Uterus (tissue), 4 donors: ENCODE data around the gene TLR8. TPM values are rescaled to one million over a fixed set of nuclear protein-coding genes. Genes with fewer than 3 reads are reported as not detected.

Experiments
- DNase-seq, 2 donors: peaks; one replicate each; pipeline ENCODE4 v3.0.0-alpha.2; 2019 to 2020
- H3K27ac ChIP-seq, 2 donors: fragments of 200-600 bp; sonication (generic); 1 replicate in 1 of 2; 2 replicates in 1 of 2; pipeline ENCODE4 v1.5.1; 2016 to 2018
- H3K27me3 ChIP-seq, 2 donors: fragments of 200-600 bp; sonication (generic); one replicate each; pipeline ENCODE4 v1.5.1; 2018 to 2019; ENCODE audit warnings: control low read depth in 1 of 2
- H3K36me3 ChIP-seq, 2 donors: fragments of 200-600 bp; sonication (generic); one replicate each; pipeline ENCODE4 v1.5.1; 2019; ENCODE audit warnings: control low read depth in 1 of 2
- H3K4me1 ChIP-seq, 2 donors: fragments of 200-600 bp; sonication (generic); one replicate each; pipeline ENCODE4 v1.5.1; 2018 to 2019; ENCODE audit warnings: control low read depth in 1 of 2
- H3K4me3 ChIP-seq, 2 donors: fragments of 200-600 bp; sonication (generic); 1 replicate in 1 of 2; 2 replicates in 1 of 2; pipeline ENCODE4 v1.5.1; 2018 to 2019; ENCODE audit warnings: mild to moderate bottlenecking in 1 of 2
- H3K9me3 ChIP-seq, 2 donors: fragments of 200-600 bp; sonication (generic); one replicate each; pipeline ENCODE4 v1.5.1; 2019; ENCODE audit warnings: control low read depth in 1 of 2
- POLR2A ChIP-seq, 2 donors: fragments of 450-650 bp; IDR thresholded peaks; one replicate each; pipeline ENCODE4 v1.6.1; 2016; ENCODE audit warnings: antibody characterized with exemption in 2 of 2, mild to moderate bottlenecking in 1 of 2, moderate library complexity in 1 of 2
- intact Hi-C: fragments of 100-400 bp; cut with DNase I; formaldehyde crosslinking; loops from one replicate; pipeline ENCODE4 v1.15.1; 2023; ENCODE audit warnings: low total_unique reads
- total RNA-seq, 4 donors: library from RNA; depleted of rRNA in 3 of 4; stranded (reverse); fragments of >200 nt in 3 of 4; gene quantifications; one replicate each; pipeline versions ENCODE4 v1.1.0 to v1.2.4, GENCODE V29; 2014 to 2023
- TF ChIP-seq, protein P1 (sequence below), 4 experiments: fragments of 200-600 bp in 2 of 4; fragments of 450-650 bp in 2 of 4; sonication (generic) in 2 of 4; IDR thresholded peaks; one replicate each; pipeline ENCODE4 v1.5.1; 2016 to 2019; ENCODE audit warnings: antibody characterized with exemption in 4 of 4, mild to moderate bottlenecking in 2 of 4, moderate library complexity in 1 of 4
- donor health status: DM: yes; HTN: yes; CAD: no.

TLR8 gene
- total RNA-seq, 4 donors from 2014 or later, result 0.29 to 0.55 (median 0.55) TPM; not detected in 1

DNA sequence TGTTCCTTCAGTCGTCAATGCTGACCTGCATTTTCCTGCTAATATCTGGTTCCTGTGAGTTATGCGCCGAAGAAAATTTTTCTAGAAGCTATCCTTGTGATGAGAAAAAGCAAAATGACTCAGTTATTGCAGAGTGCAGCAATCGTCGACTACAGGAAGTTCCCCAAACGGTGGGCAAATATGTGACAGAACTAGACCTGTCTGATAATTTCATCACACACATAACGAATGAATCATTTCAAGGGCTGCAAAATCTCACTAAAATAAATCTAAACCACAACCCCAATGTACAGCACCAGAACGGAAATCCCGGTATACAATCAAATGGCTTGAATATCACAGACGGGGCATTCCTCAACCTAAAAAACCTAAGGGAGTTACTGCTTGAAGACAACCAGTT, 12.6 kb downstream of the TLR8 start:
- Histone ChIP-seq H3K27me3 (no peaks in the 10 kb centered on the region), H3K4me1 (no peaks in the 10 kb centered on the region), H3K9me3 (no peaks in the 10 kb centered on the region), H3K36me3 (no peaks in the 10 kb centered on the region), H3K4me3 (no peak overlapping the region), H3K27ac (no peak overlapping the region)
- intact Hi-C loops, result no loop called here
- TF ChIP-seq, protein P1, sequence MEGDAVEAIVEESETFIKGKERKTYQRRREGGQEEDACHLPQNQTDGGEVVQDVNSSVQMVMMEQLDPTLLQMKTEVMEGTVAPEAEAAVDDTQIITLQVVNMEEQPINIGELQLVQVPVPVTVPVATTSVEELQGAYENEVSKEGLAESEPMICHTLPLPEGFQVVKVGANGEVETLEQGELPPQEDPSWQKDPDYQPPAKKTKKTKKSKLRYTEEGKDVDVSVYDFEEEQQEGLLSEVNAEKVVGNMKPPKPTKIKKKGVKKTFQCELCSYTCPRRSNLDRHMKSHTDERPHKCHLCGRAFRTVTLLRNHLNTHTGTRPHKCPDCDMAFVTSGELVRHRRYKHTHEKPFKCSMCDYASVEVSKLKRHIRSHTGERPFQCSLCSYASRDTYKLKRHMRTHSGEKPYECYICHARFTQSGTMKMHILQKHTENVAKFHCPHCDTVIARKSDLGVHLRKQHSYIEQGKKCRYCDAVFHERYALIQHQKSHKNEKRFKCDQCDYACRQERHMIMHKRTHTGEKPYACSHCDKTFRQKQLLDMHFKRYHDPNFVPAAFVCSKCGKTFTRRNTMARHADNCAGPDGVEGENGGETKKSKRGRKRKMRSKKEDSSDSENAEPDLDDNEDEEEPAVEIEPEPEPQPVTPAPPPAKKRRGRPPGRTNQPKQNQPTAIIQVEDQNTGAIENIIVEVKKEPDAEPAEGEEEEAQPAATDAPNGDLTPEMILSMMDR (IDR thresholded peaks at IDR 0.05), result no peak
- TF ChIP-seq POLR2A (IDR thresholded peaks at IDR 0.05), result no peak
- DNase-seq, result no peak

DNA sequence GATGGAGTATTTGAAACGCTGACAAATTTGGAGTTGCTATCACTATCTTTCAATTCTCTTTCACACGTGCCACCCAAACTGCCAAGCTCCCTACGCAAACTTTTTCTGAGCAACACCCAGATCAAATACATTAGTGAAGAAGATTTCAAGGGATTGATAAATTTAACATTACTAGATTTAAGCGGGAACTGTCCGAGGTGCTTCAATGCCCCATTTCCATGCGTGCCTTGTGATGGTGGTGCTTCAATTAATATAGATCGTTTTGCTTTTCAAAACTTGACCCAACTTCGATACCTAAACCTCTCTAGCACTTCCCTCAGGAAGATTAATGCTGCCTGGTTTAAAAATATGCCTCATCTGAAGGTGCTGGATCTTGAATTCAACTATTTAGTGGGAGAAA, 13.2 kb downstream of the TLR8 start:
- H3K36me3 ChIP-seq, result no peaks in the 10 kb centered on the region
- no peak overlapping the region for H3K27ac ChIP-seq
- intact Hi-C loops, result no loop called here
- H3K4me1 ChIP-seq, result no peaks in the 10 kb centered on the region
- DNase-seq, result no peak
- H3K9me3 ChIP-seq, result no peaks in the 10 kb centered on the region
- no peak for TF ChIP-seq POLR2A (IDR thresholded peaks at IDR 0.05)
- TF ChIP-seq, protein P1 (IDR thresholded peaks at IDR 0.05), result no peak
- H3K4me3 ChIP-seq, result no peak overlapping the region
- no peaks in the 10 kb centered on the region for H3K27me3 ChIP-seq

DNA sequence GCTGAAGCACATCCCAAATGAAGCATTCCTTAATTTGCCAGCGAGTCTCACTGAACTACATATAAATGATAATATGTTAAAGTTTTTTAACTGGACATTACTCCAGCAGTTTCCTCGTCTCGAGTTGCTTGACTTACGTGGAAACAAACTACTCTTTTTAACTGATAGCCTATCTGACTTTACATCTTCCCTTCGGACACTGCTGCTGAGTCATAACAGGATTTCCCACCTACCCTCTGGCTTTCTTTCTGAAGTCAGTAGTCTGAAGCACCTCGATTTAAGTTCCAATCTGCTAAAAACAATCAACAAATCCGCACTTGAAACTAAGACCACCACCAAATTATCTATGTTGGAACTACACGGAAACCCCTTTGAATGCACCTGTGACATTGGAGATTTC, 14.6 kb downstream of the TLR8 start:
- Histone ChIP-seq H3K27me3 (no peaks in the 10 kb centered on the region), H3K4me1 (no peaks in the 10 kb centered on the region), H3K27ac (no peak overlapping the region), H3K36me3 (no peaks in the 10 kb centered on the region), H3K9me3 (no peaks in the 10 kb centered on the region), H3K4me3 (no peak overlapping the region)
- TF ChIP-seq, protein P1 (IDR thresholded peaks at IDR 0.05), result no peak
- no peak for TF ChIP-seq POLR2A (IDR thresholded peaks at IDR 0.05)
- no peak for DNase-seq
- intact Hi-C loops, result no loop called here

DNA sequence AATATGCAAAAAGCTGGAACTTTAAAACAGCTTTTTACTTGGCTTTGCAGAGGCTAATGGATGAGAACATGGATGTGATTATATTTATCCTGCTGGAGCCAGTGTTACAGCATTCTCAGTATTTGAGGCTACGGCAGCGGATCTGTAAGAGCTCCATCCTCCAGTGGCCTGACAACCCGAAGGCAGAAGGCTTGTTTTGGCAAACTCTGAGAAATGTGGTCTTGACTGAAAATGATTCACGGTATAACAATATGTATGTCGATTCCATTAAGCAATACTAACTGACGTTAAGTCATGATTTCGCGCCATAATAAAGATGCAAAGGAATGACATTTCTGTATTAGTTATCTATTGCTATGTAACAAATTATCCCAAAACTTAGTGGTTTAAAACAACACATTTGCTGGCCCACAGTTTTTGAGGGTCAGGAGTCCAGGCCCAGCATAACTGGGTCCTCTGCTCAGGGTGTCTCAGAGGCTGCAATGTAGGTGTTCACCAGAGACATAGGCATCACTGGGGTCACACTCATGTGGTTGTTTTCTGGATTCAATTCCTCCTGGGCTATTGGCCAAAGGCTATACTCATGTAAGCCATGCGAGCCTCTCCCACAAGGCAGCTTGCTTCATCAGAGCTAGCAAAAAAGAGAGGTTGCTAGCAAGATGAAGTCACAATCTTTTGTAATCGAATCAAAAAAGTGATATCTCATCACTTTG, 15.6 kb downstream of the TLR8 start:
- intact Hi-C loops, result no loop called here
- H3K4me3 ChIP-seq, result no peak overlapping the region
- no peaks in the 10 kb centered on the region for H3K9me3 ChIP-seq
- DNase-seq, result no peak
- H3K36me3 ChIP-seq, result no peaks in the 10 kb centered on the region
- H3K4me1 ChIP-seq, result no peaks in the 10 kb centered on the region
- no peaks in the 10 kb centered on the region for H3K27me3 ChIP-seq
- TF ChIP-seq, protein P1 (IDR thresholded peaks at IDR 0.05), result no peak
- no peak for TF ChIP-seq POLR2A (IDR thresholded peaks at IDR 0.05)
- no peak overlapping the region for H3K27ac ChIP-seq

DNA sequence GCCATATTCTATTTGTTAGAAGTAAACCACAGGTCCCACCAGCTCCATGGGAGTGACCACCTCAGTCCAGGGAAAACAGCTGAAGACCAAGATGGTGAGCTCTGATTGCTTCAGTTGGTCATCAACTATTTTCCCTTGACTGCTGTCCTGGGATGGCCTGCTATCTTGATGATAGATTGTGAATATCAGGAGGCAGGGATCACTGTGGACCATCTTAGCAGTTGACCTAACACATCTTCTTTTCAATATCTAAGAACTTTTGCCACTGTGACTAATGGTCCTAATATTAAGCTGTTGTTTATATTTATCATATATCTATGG, 16.1 kb downstream of the TLR8 start:
- Histone ChIP-seq H3K27ac (no peak overlapping the region), H3K9me3 (no peaks in the 10 kb centered on the region), H3K36me3 (no peaks in the 10 kb centered on the region), H3K4me1 (no peaks in the 10 kb centered on the region), H3K27me3 (no peaks in the 10 kb centered on the region), H3K4me3 (no peak overlapping the region)
- TF ChIP-seq POLR2A (IDR thresholded peaks at IDR 0.05), result no peak
- TF ChIP-seq, protein P1 (IDR thresholded peaks at IDR 0.05), result no peak
- DNase-seq, result no peak
- intact Hi-C loops, result no loop called here
